Measurements from ENCODE around the gene SYNJ1. TPM values are rescaled to one million over a fixed set of nuclear protein-coding genes. Genes with fewer than 3 reads are reported as not detected.

SYNJ1 gene
- total RNA-seq, 1 donor from 2014 or later, result 12.9 TPM

GRCh38 chr21:32580949-32581348, 146.9 kb downstream of the SYNJ1 start:
- peaks cover 16% of the 10 kb centered on the region for H3K27me3 ChIP-seq (ENCODE audit: insufficient read depth, low read length)
- H3K27ac Mint-ChIP-seq (ENCODE audit: unreplicated experiment), result no peak overlapping the region
- FAIRE-seq, result no peak
- no peaks in the 10 kb centered on the region for H3K36me3 Mint-ChIP-seq (ENCODE audit: low read depth, unreplicated experiment)
- no peaks in the 10 kb centered on the region for H3K9me3 ChIP-seq (ENCODE audit: insufficient read depth, low read depth, low read length)
- no peak overlapping the region for H3K27ac ChIP-seq (ENCODE audit: low read depth, low read length)
- H2AFZ ChIP-seq (ENCODE audit: low read depth, low read length), result no peak overlapping the region
- no peak overlapping the region for H3K4me2 ChIP-seq (ENCODE audit: low read length)
- no peak for DNase-seq (ENCODE audit: low read depth)
- H3K36me3 ChIP-seq (ENCODE audit: insufficient read depth, low read length), result no peaks in the 10 kb centered on the region
- H3K79me2 ChIP-seq (ENCODE audit: insufficient read depth, low read length), result no peaks in the 10 kb centered on the region
- no peak overlapping the region for H3K9ac ChIP-seq (ENCODE audit: low read length)
- H4K20me1 ChIP-seq (ENCODE audit: insufficient read depth, low read length), result no peaks in the 10 kb centered on the region
- no peaks in the 10 kb centered on the region for H3K4me1 ChIP-seq (ENCODE audit: insufficient read depth, low read length)
- H3K4me3 Mint-ChIP-seq (ENCODE audit: unreplicated experiment), result no peak overlapping the region
- no peak overlapping the region for H3K4me3 ChIP-seq (ENCODE audit: insufficient read depth, low read depth, low read length)
- no peaks in the 10 kb centered on the region for H3K9me3 Mint-ChIP-seq (ENCODE audit: unreplicated experiment)
- TF ChIP-seq EZH2 (IDR thresholded peaks at IDR 0.05; ENCODE audit: insufficient read depth, low read length), result no peak
- TF ChIP-seq, protein P1, sequence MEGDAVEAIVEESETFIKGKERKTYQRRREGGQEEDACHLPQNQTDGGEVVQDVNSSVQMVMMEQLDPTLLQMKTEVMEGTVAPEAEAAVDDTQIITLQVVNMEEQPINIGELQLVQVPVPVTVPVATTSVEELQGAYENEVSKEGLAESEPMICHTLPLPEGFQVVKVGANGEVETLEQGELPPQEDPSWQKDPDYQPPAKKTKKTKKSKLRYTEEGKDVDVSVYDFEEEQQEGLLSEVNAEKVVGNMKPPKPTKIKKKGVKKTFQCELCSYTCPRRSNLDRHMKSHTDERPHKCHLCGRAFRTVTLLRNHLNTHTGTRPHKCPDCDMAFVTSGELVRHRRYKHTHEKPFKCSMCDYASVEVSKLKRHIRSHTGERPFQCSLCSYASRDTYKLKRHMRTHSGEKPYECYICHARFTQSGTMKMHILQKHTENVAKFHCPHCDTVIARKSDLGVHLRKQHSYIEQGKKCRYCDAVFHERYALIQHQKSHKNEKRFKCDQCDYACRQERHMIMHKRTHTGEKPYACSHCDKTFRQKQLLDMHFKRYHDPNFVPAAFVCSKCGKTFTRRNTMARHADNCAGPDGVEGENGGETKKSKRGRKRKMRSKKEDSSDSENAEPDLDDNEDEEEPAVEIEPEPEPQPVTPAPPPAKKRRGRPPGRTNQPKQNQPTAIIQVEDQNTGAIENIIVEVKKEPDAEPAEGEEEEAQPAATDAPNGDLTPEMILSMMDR (IDR thresholded peaks at IDR 0.05; ENCODE audit: insufficient read depth, low read depth, low read length), result no peak
- no peaks in the 10 kb centered on the region for H3K4me1 Mint-ChIP-seq (ENCODE audit: low read depth, unreplicated experiment)
- H3K27me3 Mint-ChIP-seq (ENCODE audit: low read depth, unreplicated experiment), result peaks cover 30% of the 10 kb centered on the region

Other genes starting within 250 kb of the SYNJ1 start
- 0.34 TPM in 1 of 2 replicates, not detected in the other for gene TCP10L, start 142.5 kb downstream of the SYNJ1 start, total RNA-seq
- gene CFAP298, start 115.6 kb downstream of the SYNJ1 start, total RNA-seq, result 28.2 and 28.7 TPM in 2 replicates
- 20.5 and 25.8 TPM in 2 replicates for gene PAXBP1, start 43.7 kb upstream of the SYNJ1 start, total RNA-seq

Data from astrocyte (in vitro differentiated cells and primary cell).